Vagina (tissue), 2 donors: ENCODE measurements around the gene PLEKHG1. TPM values are rescaled to one million over a fixed set of nuclear protein-coding genes. Genes with fewer than 3 reads are reported as not detected.

Source experiments
- DNase-seq, 2 donors: peaks; one replicate each; pipeline ENCODE4 v3.0.0-alpha.2; 2017; ENCODE audit errors: extremely low spot score in 2 of 2
- H3K27ac ChIP-seq: fragments of 200-600 bp; sonication (generic); one replicate; pipeline ENCODE4 v1.5.1; 2019
- H3K27me3 ChIP-seq: fragments of 200-600 bp; sonication (generic); one replicate; pipeline ENCODE4 v1.5.1; 2019
- H3K36me3 ChIP-seq, 2 donors: fragments of 200-600 bp; sonication (generic); one replicate each; pipeline ENCODE4 v1.5.1; 2017 to 2019
- H3K4me1 ChIP-seq: fragments of 200-600 bp; sonication (generic); one replicate; pipeline ENCODE4 v1.5.1; 2019
- H3K4me3 ChIP-seq, 2 donors: fragments of 200-600 bp; sonication (generic); 1 replicate in 1 of 2; 2 replicates in 1 of 2; pipeline ENCODE4 v1.5.1; 2016 to 2019
- H3K9me3 ChIP-seq: fragments of 200-600 bp; sonication (generic); one replicate; pipeline ENCODE4 v1.5.1; 2019
- CTCF ChIP-seq, 3 experiments: fragments of 450-650 bp in 2 of 3; fragments of 200-600 bp in 1 of 3; sonication (generic) in 1 of 3; IDR thresholded peaks; one replicate each; pipeline ENCODE4 v1.5.1; 2017 to 2019; ENCODE audit warnings: antibody characterized with exemption in 3 of 3, mild to moderate bottlenecking in 2 of 3, moderate library complexity in 2 of 3
- POLR2A ChIP-seq, 2 donors: fragments of 450-650 bp; IDR thresholded peaks; one replicate each; pipeline ENCODE4 v1.6.1; 2017; ENCODE audit warnings: antibody characterized with exemption in 2 of 2, mild to moderate bottlenecking in 2 of 2, moderate library complexity in 2 of 2
- POLR2AphosphoS5 ChIP-seq, 2 donors: sonication (generic); formaldehyde crosslinking; IDR thresholded peaks; one replicate each; pipeline ENCODE4 v1.9.0; 2017; ENCODE audit warnings: antibody characterized with exemption in 2 of 2, mild to moderate bottlenecking in 2 of 2, low read depth in 1 of 2; ENCODE audit not compliant: insufficient read depth in 1 of 2
- intact Hi-C: fragments of 100-400 bp; cut with DNase I; formaldehyde crosslinking; loops from one replicate; pipeline ENCODE4 v1.15.1; 2023
- total RNA-seq: library from RNA; depleted of rRNA; stranded (reverse); fragments of >200 nt; gene quantifications from one replicate; pipeline ENCODE4 v1.2.3, GENCODE V29; 2016

PLEKHG1 gene
- total RNA-seq, 1 donor from 2014 or later = 38.5 TPM

- H3K27ac ChIP-seq = no peak overlapping the region
- TF ChIP-seq POLR2AphosphoS5 (IDR thresholded peaks at IDR 0.05; ENCODE audit: insufficient read depth in 1 of 2, low read depth in 1 of 2) (no peak), CTCF (IDR thresholded peaks at IDR 0.05) (no peak), POLR2A (IDR thresholded peaks at IDR 0.05) (no peak)
These were observed 6.6 kb upstream of the PLEKHG1 start for GRCh38 chr6:150593119-150593518.

GRCh38 chr6:150596439-150596838, 3.2 kb upstream of the PLEKHG1 start:
- no peak for DNase-seq
- Histone ChIP-seq H3K36me3 (no peaks in the 10 kb centered on the region), H3K27ac (no peak overlapping the region), H3K27me3 (no peaks in the 10 kb centered on the region), H3K4me1 (peaks cover 11% of the 10 kb centered on the region), H3K9me3 (no peaks in the 10 kb centered on the region), H3K4me3 (no peak overlapping the region)
- TF ChIP-seq CTCF (IDR thresholded peaks at IDR 0.05) (no peak), POLR2A (IDR thresholded peaks at IDR 0.05) (no peak), POLR2AphosphoS5 (IDR thresholded peaks at IDR 0.05; ENCODE audit: insufficient read depth in 1 of 2, low read depth in 1 of 2) (no peak)
- intact Hi-C loops = no loop called here

More at GRCh38 chr6:150593119-150593518, 6.6 kb upstream of the PLEKHG1 start:
- no peak overlapping the region for H3K4me3 ChIP-seq
- H3K4me1 ChIP-seq = no peaks in the 10 kb centered on the region
- intact Hi-C loops = no loop called here
- H3K9me3 ChIP-seq = no peaks in the 10 kb centered on the region
- no peaks in the 10 kb centered on the region for H3K36me3 ChIP-seq
- no peak for DNase-seq
- H3K27me3 ChIP-seq = no peaks in the 10 kb centered on the region

- no peak overlapping the region for H3K27ac ChIP-seq
- DNase-seq = no peak
- no peaks in the 10 kb centered on the region for H3K27me3 ChIP-seq
- no peaks in the 10 kb centered on the region for H3K9me3 ChIP-seq
- H3K4me3 ChIP-seq = no peak overlapping the region
- intact Hi-C loops = no loop called here
- H3K4me1 ChIP-seq = peaks cover 11% of the 10 kb centered on the region
- H3K36me3 ChIP-seq = no peaks in the 10 kb centered on the region
- TF ChIP-seq POLR2A (IDR thresholded peaks at IDR 0.05) (no peak), CTCF (IDR thresholded peaks at IDR 0.05) (no peak), POLR2AphosphoS5 (IDR thresholded peaks at IDR 0.05; ENCODE audit: insufficient read depth in 1 of 2, low read depth in 1 of 2) (no peak)
These were observed 1.3 kb upstream of the PLEKHG1 start for GRCh38 chr6:150598401-150598800.

GRCh38 chr6:150598858-150599198, 857 bp upstream of the PLEKHG1 start:
- no peaks in the 10 kb centered on the region for H3K27me3 ChIP-seq
- intact Hi-C loops = no loop called here
- no peaks in the 10 kb centered on the region for H3K36me3 ChIP-seq
- no peaks in the 10 kb centered on the region for H3K9me3 ChIP-seq
- DNase-seq = no peak
- peaks cover 11% of the 10 kb centered on the region for H3K4me1 ChIP-seq
- H3K27ac ChIP-seq = no peak overlapping the region
- peak overlapping the region; percentile 80 to 86 for H3K4me3 ChIP-seq
- TF ChIP-seq POLR2A (IDR thresholded peaks at IDR 0.05) = no peak
- no peak for TF ChIP-seq POLR2AphosphoS5 (IDR thresholded peaks at IDR 0.05; ENCODE audit: insufficient read depth in 1 of 2, low read depth in 1 of 2)
- no peak for TF ChIP-seq CTCF (IDR thresholded peaks at IDR 0.05)

GRCh38 chr6:150600010-150600300, 270 bp downstream of the PLEKHG1 start:
- intact Hi-C loops = no loop called here
- no peak for DNase-seq
- Histone ChIP-seq H3K27ac (peak overlapping the region; percentile 86), H3K9me3 (no peaks in the 10 kb centered on the region), H3K4me1 (peaks cover 11% of the 10 kb centered on the region), H3K36me3 (no peaks in the 10 kb centered on the region), H3K27me3 (no peaks in the 10 kb centered on the region), H3K4me3 (peak overlapping the region; percentile 80 to 86)
- TF ChIP-seq POLR2A (IDR thresholded peaks at IDR 0.05) = no peak
- TF ChIP-seq POLR2AphosphoS5 (IDR thresholded peaks at IDR 0.05; ENCODE audit: insufficient read depth in 1 of 2, low read depth in 1 of 2) = no peak
